ENCODE data around the gene EVA1C.

DNA sequence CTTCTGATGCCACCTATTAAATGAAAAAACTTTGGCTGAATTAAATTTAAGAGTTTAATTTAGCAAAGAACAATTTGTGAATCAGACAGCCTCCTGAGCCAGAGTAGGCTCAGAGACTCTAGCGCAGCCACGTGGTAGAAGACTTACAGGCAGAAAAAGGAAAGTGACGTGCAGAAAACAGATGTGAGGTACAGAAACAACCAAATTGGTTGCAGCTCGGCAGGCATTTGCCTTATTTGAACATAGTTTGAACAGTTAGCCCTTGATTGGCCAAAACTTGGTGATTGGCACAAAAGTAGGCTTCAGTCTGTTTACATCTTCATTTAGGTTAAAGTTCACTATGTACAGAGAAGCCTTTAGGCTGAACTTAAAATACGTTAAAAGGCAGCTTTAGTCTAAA is 149.9 kb downstream of the EVA1C start:
- TF ChIP-seq POLR2A (IDR thresholded peaks at IDR 0.05; ENCODE audit: low read depth, low read length) (no peak), PAX5 (IDR thresholded peaks at IDR 0.05; ENCODE audit: insufficient read depth, low read length, severe bottlenecking) (no peak), POLR2AphosphoS5 (IDR thresholded peaks at IDR 0.05; ENCODE audit: low read depth, low read length) (no peak), TAF1 (IDR thresholded peaks at IDR 0.05; ENCODE audit: low read depth, low read length) (no peak), SPI1 (IDR thresholded peaks at IDR 0.05; ENCODE audit: low read depth, low read length) (no peak)
